Measurements from ENCODE around the gene RAX2. TPM values are rescaled to one million over a fixed set of nuclear protein-coding genes. Genes with fewer than 3 reads are reported as not detected.

The RAX2 gene
- total and polyA plus RNA-seq, 9 of the 15 experiments (the other 6 are each of a cell fraction or from before 2014, with no cell fraction given): not detected

GRCh38 chr19:3721131-3721886 is 50.7 kb downstream of the RAX2 start (continued):
- TF ChIP-seq CUX1 (CRISPR knock-in tag; IDR thresholded peaks at IDR 0.05): no peak
- no peak for TF ChIP-seq PHB (CRISPR knock-in tag; IDR thresholded peaks at IDR 0.05)
- peak; percentile 39 to 44; a peak in 2 of 4 replicates for TF ChIP-seq NRF1 (conservative IDR thresholded peaks at IDR 0.05 in 1 of 2, IDR thresholded peaks at IDR 0.05 in 1 of 2)
- TF ChIP-seq ZNF311 (CRISPR knock-in tag; IDR thresholded peaks at IDR 0.05): no peak
- no peak for TF ChIP-seq HOMEZ (CRISPR knock-in tag; IDR thresholded peaks at IDR 0.05)
- TF ChIP-seq STAT5B (CRISPR knock-in tag; IDR thresholded peaks at IDR 0.05): no peak
- no peak for TF ChIP-seq ZNF668 (CRISPR knock-in tag; IDR thresholded peaks at IDR 0.05)
- TF ChIP-seq GTF2F1 (IDR thresholded peaks at IDR 0.05; ENCODE audit: low read depth, low read length): 0 out of 2 replicates have a peak, but pooled peaks have one; percentile 49
- no peak for TF ChIP-seq TCF3 (CRISPR knock-in tag; IDR thresholded peaks at IDR 0.05)
- TF ChIP-seq ADNP (tag; IDR thresholded peaks at IDR 0.05): peak; percentile 99
- no peak for TF ChIP-seq SRSF1 (IDR thresholded peaks at IDR 0.05; ENCODE audit: low read depth, low read length)
- no peak for TF ChIP-seq HNRNPL (IDR thresholded peaks at IDR 0.05; ENCODE audit: low read depth, low read length)
- peak; percentile 100 for TF ChIP-seq SMARCA5 (IDR thresholded peaks at IDR 0.05)
- TF ChIP-seq TAF15 (IDR thresholded peaks at IDR 0.05; ENCODE audit: low read depth, low read length): no peak
- TF ChIP-seq RBM22 (IDR thresholded peaks at IDR 0.05; ENCODE audit: low read depth, low read length, poor library complexity, severe bottlenecking): peak; percentile 94
- TF ChIP-seq FOXA3 (CRISPR knock-in tag; conservative IDR thresholded peaks at IDR 0.05 in 1 of 2, IDR thresholded peaks at IDR 0.05 in 1 of 2): peak in 1 of 2 experiments; percentile 59; a peak in 2 of 4 replicates
- TF ChIP-seq POLR2B (IDR thresholded peaks at IDR 0.05; ENCODE audit: low read depth, partially characterized antibody): no peak
- TF ChIP-seq MCM2 (IDR thresholded peaks at IDR 0.05; ENCODE audit: low read depth): no peak
- no peak for TF ChIP-seq NR4A1 (CRISPR knock-in tag; IDR thresholded peaks at IDR 0.05)
- peak; percentile 72; the same call in 1 of the 2 replicates for TF ChIP-seq NR4A1 (tag; IDR thresholded peaks at IDR 0.05)
- no peak for TF ChIP-seq ZNF778 (CRISPR knock-in tag; IDR thresholded peaks at IDR 0.05)
- TF ChIP-seq CREB5 (CRISPR knock-in tag; IDR thresholded peaks at IDR 0.05): no peak

Data from K562 (cell line).